SK-N-SH (cell line): ENCODE data around the gene CNST.

Experiments used
- EP300 ChIP-seq, 2 experiments: IDR thresholded peaks; 2 replicates each; pipeline versions ENCODE4 v1.4.0 to v1.6.1; 2012; ENCODE audit warnings: borderline replicate concordance in 1 of 2, low read depth in 1 of 2, low read length in 1 of 2
- TF ChIP-seq, protein P1 (sequence below): fragments of 150-350 bp; IDR thresholded peaks from 2 replicates; pipeline ENCODE4 v1.6.1; 2016; ENCODE audit warnings: mild to moderate bottlenecking, low read depth, low read length

DNA sequence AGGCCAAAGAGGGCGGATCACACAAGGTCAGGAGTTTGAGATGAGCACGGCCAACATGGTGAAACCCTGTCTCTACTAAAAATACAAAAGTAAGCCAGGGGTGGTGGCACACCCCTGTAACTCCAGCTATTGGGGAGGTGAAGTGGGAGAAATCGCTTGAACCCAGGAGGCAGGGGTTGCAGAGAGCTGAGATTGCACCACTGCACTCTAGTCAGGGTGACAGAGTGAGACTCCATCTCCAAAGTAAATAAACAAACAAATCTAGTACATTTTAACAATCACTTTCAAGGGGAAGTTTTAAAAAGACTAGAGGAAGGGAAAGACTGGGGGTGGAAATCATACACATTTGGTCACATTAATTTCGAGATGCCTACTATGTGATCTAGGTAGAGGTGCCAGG lies 6.9 kb upstream of the CNST start:
- TF ChIP-seq EP300 (IDR thresholded peaks at IDR 0.05; ENCODE audit: borderline replicate concordance in 1 of 2, low read depth in 1 of 2, low read length in 1 of 2) = no peak
- TF ChIP-seq, protein P1, sequence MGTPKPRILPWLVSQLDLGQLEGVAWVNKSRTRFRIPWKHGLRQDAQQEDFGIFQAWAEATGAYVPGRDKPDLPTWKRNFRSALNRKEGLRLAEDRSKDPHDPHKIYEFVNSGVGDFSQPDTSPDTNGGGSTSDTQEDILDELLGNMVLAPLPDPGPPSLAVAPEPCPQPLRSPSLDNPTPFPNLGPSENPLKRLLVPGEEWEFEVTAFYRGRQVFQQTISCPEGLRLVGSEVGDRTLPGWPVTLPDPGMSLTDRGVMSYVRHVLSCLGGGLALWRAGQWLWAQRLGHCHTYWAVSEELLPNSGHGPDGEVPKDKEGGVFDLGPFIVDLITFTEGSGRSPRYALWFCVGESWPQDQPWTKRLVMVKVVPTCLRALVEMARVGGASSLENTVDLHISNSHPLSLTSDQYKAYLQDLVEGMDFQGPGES = no peak
